Stimulated activated CD8-positive, alpha-beta memory T cell treated with anti-CD3 and anti-CD28 coated beads, Interleukin-12 subunit alpha, Interleukin-12 subunit beta, amount 100 ng/mL, for 4 hours (primary cell): ENCODE results near the gene USP24.

Source experiments
- DNase-seq: peaks from one replicate; pipeline ENCODE4 v3.0.0-alpha.2; 2020; ENCODE audit warnings: low read depth

Gene USP24, protein sequence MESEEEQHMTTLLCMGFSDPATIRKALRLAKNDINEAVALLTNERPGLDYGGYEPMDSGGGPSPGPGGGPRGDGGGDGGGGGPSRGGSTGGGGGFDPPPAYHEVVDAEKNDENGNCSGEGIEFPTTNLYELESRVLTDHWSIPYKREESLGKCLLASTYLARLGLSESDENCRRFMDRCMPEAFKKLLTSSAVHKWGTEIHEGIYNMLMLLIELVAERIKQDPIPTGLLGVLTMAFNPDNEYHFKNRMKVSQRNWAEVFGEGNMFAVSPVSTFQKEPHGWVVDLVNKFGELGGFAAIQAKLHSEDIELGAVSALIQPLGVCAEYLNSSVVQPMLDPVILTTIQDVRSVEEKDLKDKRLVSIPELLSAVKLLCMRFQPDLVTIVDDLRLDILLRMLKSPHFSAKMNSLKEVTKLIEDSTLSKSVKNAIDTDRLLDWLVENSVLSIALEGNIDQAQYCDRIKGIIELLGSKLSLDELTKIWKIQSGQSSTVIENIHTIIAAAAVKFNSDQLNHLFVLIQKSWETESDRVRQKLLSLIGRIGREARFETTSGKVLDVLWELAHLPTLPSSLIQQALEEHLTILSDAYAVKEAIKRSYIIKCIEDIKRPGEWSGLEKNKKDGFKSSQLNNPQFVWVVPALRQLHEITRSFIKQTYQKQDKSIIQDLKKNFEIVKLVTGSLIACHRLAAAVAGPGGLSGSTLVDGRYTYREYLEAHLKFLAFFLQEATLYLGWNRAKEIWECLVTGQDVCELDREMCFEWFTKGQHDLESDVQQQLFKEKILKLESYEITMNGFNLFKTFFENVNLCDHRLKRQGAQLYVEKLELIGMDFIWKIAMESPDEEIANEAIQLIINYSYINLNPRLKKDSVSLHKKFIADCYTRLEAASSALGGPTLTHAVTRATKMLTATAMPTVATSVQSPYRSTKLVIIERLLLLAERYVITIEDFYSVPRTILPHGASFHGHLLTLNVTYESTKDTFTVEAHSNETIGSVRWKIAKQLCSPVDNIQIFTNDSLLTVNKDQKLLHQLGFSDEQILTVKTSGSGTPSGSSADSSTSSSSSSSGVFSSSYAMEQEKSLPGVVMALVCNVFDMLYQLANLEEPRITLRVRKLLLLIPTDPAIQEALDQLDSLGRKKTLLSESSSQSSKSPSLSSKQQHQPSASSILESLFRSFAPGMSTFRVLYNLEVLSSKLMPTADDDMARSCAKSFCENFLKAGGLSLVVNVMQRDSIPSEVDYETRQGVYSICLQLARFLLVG (N-terminal part only)

DNA sequence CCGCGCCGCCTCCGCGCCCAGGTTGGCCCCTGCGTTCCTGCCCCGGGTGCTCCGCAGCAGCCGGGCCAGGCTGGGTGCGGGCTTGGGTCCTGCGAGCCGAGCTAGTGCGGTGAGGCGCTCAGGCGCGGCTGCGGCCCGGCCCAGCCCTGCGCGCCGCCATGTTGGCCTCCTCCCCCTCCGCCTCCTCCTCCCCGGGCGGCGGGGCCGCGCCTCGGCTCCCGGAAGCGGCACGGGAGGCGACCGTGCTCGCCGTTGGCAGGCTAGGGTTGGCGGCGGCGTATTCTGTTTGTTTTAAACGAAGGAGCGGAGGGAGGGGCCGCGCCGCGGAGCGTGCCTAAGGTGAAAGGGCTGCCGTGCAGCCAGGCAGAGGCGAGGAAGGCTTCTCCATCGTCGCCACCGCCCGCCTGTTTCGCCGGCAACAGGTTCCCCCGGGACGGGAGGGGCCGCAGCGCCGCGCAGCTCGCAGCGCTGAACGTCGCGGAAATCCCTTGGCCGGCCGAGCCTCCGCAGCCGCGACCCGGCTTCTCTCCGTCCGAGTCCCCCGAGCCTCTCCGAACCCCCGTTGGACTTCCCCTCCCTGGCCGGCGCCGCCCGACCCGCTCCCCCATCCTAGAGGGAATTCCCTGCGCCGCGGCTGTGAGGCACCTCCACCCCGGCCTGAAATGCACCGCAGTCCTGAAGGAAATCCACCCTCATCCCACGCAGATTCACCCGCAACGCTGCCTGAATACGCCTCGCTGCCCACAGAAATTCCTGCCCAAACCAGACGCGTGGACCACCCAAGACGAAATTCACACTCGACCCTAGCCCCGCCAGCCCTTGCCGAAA, at the start of gene USP24:
TSS of gene USP24 (minus strand) at position 171 of the 828 bp plus-strand sequence. CDS start 251 bp downstream, outside the sequence.
- DNase-seq = peak; percentile 68

DNA sequence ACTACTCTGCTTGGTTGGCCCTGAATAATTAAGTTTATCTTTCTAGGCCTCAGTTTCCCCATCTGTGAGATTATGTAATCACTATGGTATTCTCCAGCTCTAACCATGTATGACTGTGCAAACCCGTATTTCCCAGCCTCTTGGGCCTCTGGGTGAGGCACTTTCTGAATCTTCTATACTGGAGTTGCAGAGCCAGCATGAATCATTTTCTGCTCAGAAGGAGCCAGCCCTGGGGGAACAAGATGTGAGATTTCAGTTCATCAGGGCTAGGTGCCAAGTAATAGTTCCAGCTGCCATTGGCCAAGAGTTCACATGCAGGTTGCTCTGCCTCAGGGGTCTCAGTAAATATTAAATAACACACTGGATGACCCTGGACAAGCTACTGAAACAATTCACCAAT, 47.7 kb upstream of the USP24 start:
- no peak for DNase-seq

DNA sequence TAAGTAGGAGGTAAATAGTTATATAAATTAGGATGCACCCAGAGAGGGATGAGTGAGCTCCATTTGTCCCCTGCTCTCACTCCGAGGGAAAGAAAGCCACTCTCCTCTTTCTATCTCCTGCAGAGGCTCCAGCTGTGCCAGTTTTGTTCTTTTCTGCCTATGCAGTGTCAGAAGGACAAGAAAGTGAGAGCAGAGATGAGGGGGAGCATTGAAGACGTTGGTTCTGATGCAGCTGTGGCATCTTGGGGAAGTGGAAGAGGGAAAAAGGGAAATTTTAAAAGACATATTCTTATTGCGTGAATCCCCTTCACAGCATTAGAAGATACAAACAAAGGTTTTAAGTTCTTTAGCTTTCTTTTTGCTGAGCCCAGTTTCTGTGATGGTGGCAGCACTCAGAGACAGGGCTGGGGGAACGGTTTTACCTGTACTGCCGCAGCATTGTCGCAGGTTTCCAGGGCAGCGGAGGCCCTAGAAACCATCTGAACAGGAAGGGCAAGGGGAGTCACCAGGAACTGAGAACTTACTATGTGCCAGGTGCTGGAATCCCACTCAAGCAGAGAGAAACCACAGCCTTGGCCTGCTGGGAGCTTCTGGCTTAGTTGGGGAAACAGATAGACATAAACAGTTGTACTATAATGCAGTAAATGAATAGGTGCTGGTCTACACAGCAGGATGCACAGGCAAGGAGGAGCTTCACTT, 44.9 kb upstream of the USP24 start:
- no peak for DNase-seq

DNA sequence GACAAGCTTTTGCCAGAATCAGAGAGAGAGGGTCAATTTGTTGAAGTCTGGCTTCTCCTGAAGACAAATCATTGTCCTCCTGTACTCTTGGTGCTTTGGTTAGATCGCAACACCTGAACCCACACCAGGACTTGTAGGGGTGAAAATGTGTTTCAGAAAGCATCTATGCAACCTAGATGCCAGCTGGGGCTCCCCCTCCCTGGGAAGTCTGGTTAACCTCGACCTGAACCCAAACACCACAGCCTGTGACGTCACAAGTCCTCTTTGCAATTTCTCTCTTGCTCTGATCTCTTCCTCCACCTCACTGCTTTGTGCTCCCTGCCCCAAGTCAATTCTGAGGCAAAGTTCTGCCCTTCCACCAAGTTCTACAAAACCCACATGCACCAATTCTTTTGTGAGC, 42.8 kb upstream of the USP24 start:
- peak; percentile 41 for DNase-seq

DNA sequence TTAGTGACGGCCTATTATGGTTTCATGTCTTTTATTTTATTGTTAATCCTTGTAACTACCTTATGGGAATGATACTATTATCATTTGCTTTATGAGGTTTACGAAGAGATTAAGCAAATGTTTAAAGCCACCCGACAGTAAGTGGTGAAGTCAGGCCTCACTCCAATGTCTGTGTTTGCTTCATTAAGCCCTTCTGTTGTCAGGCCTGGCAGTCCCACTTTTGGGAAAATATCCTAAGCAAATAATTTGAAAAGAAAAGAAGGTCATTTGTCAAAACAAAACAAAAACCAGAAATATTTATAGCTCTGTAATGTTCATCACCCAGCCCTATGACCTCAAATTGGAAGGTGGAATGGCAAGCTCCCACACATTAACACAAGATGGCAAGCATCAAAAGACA, 40.7 kb upstream of the USP24 start:
- DNase-seq = no peak

DNA sequence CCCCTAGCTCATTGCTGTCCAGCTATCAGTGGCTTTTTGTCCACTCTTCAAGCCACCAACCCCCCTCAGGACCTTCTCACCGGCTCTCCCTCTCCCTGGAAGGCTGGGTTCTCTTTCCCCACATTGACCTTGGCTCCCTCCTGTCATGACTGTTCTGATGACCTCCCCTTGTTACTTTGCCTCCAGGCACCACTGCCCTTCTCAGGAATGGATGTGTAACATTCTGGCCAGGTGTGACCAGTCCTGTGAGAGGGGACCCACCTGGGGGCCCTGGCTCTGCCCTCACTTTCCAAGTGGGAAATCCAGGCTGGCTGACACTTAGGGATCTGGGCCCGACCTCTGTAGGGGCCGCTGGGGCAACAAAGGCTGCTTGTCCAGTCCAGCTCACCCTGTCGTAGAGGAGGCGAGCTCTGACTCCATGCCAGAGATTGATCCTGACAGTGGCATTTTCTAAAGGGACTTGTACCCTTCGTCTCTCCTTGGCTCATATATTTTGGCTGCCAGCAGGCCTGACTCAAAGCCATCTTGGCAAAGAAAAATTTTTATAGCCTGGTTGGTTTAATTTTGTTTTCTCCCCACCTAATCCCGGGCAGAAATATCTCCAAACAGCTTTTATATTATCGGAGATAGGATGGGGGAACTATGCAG, 37.9 kb upstream of the USP24 start:
- DNase-seq = no peak

DNA sequence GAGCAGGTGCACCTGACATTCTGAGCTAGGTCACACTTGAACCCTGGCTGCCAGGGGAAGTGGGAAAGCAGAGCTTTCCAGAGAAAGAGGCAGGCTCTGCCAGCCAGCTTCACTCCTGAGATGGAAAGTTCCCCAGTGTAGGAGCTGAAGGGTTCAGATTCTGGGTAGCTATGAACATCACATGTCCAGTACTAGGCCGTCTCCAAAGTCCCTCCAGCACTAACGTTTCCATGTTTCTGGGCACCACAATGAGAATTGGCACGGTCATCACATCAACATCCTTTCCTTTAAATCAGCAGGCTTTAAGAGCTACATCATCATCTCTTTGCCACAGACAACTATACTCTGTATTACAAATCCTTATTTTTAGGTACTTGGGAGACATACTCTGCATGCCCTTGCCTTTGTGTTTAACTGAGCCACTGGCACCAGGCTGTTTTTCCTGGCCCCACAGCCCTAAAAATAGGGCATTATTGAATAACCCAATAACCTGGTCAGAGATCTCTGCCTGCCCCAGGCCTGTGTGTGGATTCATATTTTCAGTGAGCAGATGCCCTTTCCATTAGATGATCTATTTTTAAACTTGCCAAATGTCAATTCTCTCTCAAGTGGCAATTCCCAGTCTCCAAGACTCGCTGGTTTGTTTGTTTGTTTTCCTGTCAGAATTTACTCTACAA, 35.4 kb upstream of the USP24 start:
- no peak for DNase-seq

DNA sequence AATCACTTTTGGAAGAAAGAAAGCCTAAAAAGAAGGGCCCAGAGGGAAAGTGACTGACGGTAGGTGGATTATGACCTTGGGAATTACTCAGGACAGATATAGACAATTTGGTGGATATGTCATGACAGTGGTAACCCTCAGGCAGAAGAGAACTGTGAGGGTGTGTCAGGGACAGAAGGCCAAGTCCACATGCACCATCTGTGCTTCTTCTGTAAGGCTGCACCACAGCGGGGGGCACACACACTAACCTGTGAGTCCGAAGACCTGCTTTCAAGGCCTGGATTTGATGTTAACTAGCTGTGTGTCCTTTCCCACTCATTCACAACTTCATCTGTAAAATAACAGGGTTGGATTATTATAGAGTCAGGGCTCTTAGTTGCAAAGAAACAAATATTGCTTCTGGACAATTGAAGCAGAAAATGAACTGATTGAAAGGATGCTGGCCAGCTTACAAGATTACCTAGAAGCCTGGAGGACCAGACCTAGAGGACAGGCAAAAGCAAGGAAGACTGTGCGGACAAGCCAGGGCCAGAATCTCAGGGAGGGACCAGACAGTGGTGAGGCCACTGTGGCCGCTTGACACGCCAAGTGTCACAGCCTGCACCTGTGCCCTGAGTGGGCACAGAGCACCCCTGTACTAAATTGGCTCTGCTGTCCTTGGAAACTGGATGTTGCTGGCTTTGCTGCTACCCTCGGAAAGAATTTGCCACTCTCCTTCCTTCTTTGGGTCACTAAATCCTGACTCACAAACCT, 34.7 kb upstream of the USP24 start:
- no peak for DNase-seq

DNA sequence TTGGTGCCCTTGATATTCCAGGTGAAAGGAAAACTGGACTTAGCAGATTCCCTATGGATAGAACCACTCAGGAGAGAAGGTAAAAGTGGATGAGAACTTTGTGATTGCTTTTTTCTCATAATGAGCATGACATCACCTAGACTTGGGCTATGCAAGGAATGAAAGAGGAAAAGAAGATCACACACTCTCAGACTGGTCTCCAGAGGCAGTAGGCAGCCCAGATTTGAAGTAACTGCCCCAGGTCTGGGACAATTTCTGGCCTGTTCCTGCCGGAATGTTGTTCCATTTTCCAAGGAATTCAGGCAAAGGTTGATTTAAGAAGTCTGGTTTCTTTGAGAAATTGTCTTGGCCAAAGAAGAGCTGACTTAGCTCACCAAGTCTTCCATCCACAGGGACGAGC, 31.7 kb upstream of the USP24 start:
- no peak for DNase-seq

DNA sequence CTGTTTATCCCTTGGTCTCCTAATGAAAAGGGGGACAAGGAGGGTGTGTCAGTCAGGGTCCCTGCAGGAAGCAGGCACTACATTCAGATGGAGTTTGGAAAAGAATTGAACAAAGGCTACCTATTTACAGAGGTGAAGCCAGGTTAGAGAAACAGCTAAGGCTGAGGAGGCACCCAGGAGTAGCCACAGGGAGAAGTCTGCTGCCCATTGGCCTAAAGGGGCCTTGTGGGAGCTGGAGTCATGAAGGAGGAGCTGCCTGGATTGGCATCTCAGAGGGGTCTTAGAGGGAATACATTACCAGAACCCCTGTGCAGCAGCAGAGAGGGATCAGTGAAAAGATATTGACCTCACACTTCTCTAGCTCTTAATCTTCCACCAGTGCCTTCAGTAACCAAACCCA, 31.2 kb upstream of the USP24 start:
- no peak for DNase-seq

DNA sequence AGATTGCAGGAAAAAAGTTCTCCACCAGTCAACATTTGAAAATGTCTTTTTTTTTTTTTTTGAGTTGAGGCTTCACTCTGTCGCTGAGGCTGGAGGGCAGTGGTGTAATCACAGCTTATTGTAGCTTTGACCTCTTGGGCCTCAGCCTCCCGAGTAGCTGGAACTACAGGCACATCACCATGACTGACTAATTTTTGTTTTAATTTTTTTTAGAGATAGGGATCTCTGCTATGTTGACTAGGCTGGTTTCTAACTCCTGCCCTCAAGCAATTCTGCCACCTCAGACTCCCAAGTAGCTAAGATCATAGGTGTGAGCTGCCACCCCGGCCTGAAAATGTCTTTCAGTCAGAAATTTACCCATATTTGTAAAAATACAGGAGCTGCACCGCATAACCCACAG, 30.6 kb upstream of the USP24 start:
- DNase-seq = no peak

DNA sequence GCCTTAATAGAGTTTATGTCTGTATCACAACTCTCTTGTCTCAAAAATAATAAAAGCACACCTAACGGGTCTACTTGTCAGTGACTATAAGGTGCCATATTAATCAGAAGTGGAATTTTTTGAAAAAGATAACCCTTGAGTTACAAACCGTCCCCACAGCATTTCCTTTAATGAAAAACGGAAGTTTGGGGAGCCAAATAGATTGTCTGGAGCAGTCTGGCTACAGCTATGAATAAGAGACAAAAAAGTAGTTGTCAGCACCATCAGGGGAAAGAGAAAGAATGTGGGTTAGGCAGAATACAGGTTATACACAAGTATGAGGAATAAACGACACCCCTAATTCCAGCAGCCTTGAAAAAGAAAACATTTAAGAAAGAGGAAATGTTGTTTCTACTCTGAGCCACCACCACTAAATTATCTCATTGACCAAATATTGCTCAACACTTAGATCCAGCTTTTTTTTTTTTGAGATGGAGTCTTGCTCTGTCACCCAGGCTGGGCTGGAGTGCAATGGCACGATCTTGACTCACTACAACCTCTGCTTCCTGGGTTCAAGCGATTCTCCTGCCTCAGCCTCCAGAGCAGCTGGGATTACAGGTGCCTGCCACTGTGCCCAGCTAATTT, 29.4 kb upstream of the USP24 start:
- DNase-seq = no peak

DNA sequence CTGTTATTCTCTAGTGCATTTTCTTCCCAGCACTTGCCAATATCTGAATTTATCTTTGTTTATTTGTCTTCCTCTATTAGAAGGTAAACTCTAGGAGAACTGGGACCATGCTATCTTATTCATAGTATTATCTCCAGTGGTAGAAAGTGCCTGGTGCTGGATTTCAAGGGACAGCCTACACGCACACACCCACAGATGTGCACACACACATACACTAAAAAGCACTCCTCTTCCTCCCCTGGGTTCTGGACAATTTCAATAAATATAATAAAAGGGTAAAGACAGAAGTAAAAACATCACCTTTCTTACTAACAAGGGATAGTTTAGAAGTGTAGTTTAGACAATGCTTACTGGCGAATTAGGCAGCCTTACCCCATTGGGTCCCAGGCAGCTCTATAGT, 28.5 kb upstream of the USP24 start:
- DNase-seq = no peak

DNA sequence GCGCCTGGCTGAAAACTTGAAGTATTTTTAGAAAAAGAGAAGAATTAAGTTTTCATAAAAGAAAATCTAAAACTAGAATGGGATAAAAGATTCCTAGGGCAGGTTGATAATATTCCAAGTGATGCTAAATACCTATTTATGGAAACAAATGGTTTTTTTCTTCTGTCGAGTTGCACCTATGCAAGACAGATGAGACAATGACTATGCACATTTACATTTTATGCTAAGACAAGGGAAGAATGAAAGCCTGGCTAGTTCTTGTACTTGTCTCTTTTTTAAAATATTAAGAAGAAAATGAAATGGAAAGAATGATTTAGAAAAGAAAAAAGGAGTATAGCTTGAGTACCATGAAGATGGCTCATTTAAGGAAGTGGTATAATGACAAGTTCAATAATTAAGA, 24.4 kb upstream of the USP24 start:
- DNase-seq = no peak

DNA sequence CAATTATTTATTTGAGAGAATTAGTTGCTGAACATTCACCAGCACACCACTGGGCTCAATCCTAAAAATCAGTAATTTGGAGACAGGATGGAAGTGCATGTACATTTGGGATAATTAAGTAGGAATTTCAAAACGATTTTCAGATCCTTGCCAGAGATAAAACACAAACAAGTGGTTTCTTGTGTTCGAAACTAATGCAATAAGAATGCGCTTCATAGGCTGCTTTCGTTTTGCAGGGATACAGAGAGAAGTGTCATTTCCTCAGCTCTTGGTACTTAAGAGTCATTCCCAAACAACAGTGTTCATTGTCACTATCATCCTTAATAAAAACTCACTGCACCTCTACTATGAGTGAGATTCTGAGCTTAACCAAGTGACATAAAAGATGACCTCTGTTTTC, 20.6 kb upstream of the USP24 start:
- DNase-seq = no peak

DNA sequence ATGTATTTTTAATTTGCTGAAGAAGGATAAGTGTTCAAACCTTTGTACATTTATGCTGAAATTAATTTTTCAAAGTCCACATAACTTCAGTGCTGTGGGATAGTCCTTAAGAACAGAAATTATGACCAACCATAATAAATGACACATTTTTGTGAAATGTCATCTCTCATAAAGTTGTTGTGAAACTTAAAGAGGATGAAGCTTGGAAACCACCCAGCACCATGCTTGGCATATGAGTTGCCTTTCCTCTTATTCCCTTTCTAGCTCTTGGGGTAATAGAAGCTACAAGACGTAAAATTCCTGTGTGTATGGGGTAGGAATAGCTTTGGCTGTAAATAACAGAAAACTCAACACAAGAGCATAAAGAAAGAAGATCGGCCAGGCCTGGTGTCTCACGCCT, 18.9 kb upstream of the USP24 start:
- DNase-seq = no peak

DNA sequence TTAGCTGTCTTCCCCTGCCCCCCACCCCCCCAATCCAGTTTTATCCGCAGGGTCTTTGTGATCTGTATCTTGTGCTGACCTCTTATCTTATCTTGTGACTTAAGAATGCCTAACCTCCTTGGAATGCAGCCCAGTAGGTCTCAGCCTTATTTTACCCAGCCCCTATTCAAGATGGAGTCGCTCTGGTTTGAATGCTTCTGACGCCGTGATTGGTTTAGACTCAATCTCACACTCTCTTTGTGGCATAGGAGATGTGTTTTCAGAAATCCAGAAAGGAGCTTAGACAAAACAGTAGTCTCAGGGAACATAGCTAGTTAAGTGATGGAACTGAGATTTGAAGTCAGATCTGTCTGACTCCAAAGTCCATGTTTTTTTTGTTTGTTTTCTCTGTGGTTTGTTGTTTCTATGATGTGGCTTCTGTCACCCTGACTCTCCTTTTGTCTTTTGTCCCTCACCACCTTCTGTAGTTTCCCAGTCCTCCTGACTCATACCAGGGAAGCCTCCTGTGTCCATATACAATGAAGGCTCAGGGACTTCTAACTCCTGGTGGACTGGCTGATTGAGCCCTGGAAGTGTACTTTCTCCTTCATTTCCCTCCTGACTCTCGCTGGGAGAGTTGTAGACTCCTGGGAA, 18.1 kb upstream of the USP24 start:
- no peak for DNase-seq
